ENCODE results near the gene DAAM2. TPM values are rescaled to one million over a fixed set of nuclear protein-coding genes. Genes with fewer than 3 reads are reported as not detected.

Gene DAAM2
- total and polyA plus RNA-seq, 2 experiments from 2014 or later: 3.4 to 8.5 TPM

DNA sequence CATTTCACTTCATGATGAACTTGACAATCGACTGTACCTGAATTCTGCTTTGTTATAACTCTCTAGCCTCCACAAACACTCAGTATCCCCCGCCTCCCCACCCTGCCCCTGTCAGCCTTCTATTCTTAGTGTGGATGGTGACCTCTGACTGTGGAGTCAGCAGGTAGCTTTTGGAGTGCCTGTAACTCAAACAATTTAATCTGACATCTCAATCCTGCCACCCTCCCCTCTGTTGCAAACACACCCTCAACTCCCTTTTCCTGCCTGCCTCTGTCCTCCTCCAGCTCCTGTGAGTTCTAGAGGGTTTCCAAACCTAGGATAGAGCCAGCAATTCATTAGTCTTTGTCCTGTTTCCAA is 20.3 kb downstream of the DAAM2 start:
- no peak for DNase-seq (ENCODE audit: low read depth in 1 of 2, low spot score in 1 of 2)
- no peaks in the 10 kb centered on the region for H3K27me3 ChIP-seq
- no peak overlapping the region for H3K4me3 ChIP-seq
- H3K27ac ChIP-seq: no peak overlapping the region
- TF ChIP-seq, protein P1, sequence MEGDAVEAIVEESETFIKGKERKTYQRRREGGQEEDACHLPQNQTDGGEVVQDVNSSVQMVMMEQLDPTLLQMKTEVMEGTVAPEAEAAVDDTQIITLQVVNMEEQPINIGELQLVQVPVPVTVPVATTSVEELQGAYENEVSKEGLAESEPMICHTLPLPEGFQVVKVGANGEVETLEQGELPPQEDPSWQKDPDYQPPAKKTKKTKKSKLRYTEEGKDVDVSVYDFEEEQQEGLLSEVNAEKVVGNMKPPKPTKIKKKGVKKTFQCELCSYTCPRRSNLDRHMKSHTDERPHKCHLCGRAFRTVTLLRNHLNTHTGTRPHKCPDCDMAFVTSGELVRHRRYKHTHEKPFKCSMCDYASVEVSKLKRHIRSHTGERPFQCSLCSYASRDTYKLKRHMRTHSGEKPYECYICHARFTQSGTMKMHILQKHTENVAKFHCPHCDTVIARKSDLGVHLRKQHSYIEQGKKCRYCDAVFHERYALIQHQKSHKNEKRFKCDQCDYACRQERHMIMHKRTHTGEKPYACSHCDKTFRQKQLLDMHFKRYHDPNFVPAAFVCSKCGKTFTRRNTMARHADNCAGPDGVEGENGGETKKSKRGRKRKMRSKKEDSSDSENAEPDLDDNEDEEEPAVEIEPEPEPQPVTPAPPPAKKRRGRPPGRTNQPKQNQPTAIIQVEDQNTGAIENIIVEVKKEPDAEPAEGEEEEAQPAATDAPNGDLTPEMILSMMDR (IDR thresholded peaks at IDR 0.05; ENCODE audit: low read depth, low read length): no peak
- H3K9me3 ChIP-seq (ENCODE audit: low read depth): no peaks in the 10 kb centered on the region
- peaks cover 24% of the 10 kb centered on the region for H3K4me1 ChIP-seq (ENCODE audit: low read depth)
- H3K36me3 ChIP-seq: no peaks in the 10 kb centered on the region

DNA sequence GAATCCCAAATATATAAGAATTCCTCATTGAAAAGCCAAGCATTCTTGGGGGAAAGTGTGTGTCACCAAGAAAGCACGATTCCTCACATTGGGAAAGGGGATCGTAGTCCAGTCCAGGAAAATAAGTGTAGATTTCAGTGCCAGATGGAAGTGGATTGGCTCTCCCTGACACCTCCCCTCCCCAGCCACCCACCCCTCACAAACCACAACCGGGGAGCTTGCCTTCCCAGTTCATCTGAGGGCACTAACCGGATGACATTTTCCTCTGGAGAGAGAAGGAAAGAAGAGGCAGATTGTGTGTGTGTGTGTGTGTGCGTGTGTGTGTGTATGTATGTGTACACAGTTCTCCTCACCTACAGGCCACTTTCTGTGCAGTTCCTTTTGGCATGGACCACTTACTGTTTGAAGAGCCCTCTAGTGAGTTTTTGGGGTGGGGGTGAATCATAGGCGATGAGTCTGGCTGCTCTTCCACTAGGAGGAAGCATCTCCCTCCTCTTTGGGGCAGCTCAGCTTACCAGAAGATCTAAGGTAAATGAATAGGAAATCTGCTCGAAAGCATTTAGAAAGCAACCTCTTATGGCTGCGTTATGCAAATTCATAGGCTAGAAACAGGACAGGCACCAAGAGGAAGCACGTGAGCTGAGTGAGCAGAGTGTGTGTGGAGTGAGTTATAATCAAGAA is 20.8 kb downstream of the DAAM2 start:
- no peaks in the 10 kb centered on the region for H3K36me3 ChIP-seq
- no peaks in the 10 kb centered on the region for H3K27me3 ChIP-seq
- peak in 1 of 2 donors; percentile 95 for DNase-seq (ENCODE audit: low read depth in 1 of 2, low spot score in 1 of 2)
- TF ChIP-seq, protein P1 (IDR thresholded peaks at IDR 0.05; ENCODE audit: low read depth, low read length): peak; percentile 51
- H3K4me3 ChIP-seq: no peak overlapping the region
- peaks cover 21% of the 10 kb centered on the region for H3K4me1 ChIP-seq (ENCODE audit: low read depth)
- H3K27ac ChIP-seq: no peak overlapping the region
- H3K9me3 ChIP-seq (ENCODE audit: low read depth): no peaks in the 10 kb centered on the region

DNA sequence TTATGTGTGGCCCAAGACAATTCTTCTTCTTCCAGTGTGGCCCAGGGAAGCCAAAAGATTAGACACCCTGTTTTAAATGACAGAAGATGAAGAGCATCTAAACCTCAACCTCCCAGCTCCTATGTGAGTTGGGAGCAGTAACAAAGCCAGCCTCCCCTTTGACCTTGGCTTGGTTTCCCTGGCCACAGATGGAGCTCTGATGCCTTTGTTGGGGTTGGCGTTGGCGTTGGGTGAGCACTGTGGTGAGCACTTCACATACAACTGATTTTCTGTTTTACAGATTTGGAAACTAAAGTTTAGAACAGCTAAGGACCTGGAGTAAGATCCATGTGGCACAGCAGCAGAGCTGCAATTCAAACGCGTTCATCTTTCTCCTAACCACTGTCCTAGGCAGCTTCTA is 22.1 kb downstream of the DAAM2 start:
- no peaks in the 10 kb centered on the region for H3K9me3 ChIP-seq (ENCODE audit: low read depth)
- no peak overlapping the region for H3K27ac ChIP-seq
- no peak for DNase-seq (ENCODE audit: low read depth in 1 of 2, low spot score in 1 of 2)
- H3K27me3 ChIP-seq: no peaks in the 10 kb centered on the region
- peaks cover 8% of the 10 kb centered on the region for H3K4me1 ChIP-seq (ENCODE audit: low read depth)
- no peaks in the 10 kb centered on the region for H3K36me3 ChIP-seq
- no peak overlapping the region for H3K4me3 ChIP-seq
- TF ChIP-seq, protein P1 (IDR thresholded peaks at IDR 0.05; ENCODE audit: low read depth, low read length): no peak

DNA sequence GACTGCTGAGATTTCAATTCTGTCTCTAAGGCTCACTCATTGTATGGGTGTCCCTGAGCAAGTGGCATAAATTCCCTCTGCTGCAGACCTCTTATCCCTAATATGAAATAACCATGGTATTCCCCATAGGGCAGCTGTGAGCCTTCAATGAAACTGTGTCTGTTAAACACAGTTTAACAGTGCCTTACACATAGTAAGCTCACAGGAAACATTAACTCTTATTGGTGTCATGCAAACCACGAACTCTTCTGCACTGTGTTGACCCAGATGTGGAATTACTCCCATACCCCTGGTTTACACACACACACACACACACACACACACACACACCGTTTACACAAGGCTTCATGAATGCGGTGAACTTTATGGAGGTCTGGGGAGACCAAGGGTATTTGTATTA is 23.2 kb downstream of the DAAM2 start:
- TF ChIP-seq, protein P1 (IDR thresholded peaks at IDR 0.05; ENCODE audit: low read depth, low read length): no peak
- Histone ChIP-seq H3K4me3 (no peak overlapping the region), H3K27ac (no peak overlapping the region), H3K9me3 (ENCODE audit: low read depth) (no peaks in the 10 kb centered on the region), H3K4me1 (ENCODE audit: low read depth) (peaks cover 8% of the 10 kb centered on the region), H3K27me3 (no peaks in the 10 kb centered on the region), H3K36me3 (no peaks in the 10 kb centered on the region)
- DNase-seq (ENCODE audit: low read depth in 1 of 2, low spot score in 1 of 2): no peak

DNA sequence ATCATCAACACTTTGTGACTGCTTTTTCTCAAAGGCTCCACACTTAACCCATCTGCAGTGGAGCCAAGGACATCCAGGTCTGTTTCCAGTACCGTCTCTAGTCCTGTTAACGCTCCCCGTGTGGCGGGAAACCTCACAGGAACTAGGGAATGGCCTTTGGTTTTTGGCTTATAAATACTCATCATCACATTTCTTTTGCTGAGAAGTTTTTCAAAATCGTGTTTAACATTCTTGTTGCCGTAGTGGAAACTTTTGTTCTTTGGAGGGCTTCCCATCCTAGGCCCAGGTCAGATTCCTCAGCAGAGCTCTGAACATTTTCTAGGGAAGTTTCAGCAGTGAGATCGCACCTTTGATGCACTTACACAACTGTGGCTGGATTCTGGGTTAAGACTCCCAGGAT is 24.6 kb downstream of the DAAM2 start:
- DNase-seq (ENCODE audit: low read depth in 1 of 2, low spot score in 1 of 2): no peak
- Histone ChIP-seq H3K4me3 (no peak overlapping the region), H3K27me3 (no peaks in the 10 kb centered on the region), H3K9me3 (ENCODE audit: low read depth) (no peaks in the 10 kb centered on the region), H3K4me1 (ENCODE audit: low read depth) (peaks cover 4% of the 10 kb centered on the region), H3K36me3 (no peaks in the 10 kb centered on the region), H3K27ac (no peak overlapping the region)
- TF ChIP-seq, protein P1 (IDR thresholded peaks at IDR 0.05; ENCODE audit: low read depth, low read length): no peak
